Measurements from ENCODE around the gene TRIM61. TPM values are rescaled to one million over a fixed set of nuclear protein-coding genes. Genes with fewer than 3 reads are reported as not detected.

Gene TRIM61
- total RNA-seq, 1 donor from 2014 or later, result 0.19 TPM

Other genes starting within 250 kb of the TRIM61 start
- gene SMIM31, start 223.5 kb downstream of the TRIM61 start, total RNA-seq, result not detected in 2 replicates
- gene APELA, start 100.5 kb downstream of the TRIM61 start, total RNA-seq, result 0.18 and 0.56 TPM in 2 replicates
- gene TRIM60, start 54.3 kb upstream of the TRIM61 start, total RNA-seq, result not detected in 2 replicates
- gene TRIM75, start 76.2 kb upstream of the TRIM61 start, total RNA-seq, result not detected in 2 replicates
- 14.3 and 15.1 TPM in 2 replicates for gene TMEM192, start 135.2 kb upstream of the TRIM61 start, total RNA-seq
- 14.9 and 17.4 TPM in 2 replicates for gene KLHL2, start 229.9 kb upstream of the TRIM61 start, total RNA-seq